HG02938 (cell line): ENCODE results near the gene ZNF239.
"Not testable (repeated sequence)": the region's sequence is repeated elsewhere in the genome, so short reads cannot be mapped to it uniquely, and the experiment has no call there.

Source experiments
- ATAC-seq: cut with Tn5 transposase; IDR thresholded peaks from one replicate; pipeline ENCODE4 v1.9.1; 2021; ENCODE audit warnings: mild to moderate bottlenecking, moderate library complexity; ENCODE audit not compliant: unreplicated experiment

The ZNF239 gene

GRCh38 chr10:43584051-43584450 is 9.6 kb upstream of the ZNF239 start:
- ATAC-seq = no peak

GRCh38 chr10:43576580-43576979 is 2.2 kb upstream of the ZNF239 start:
- no peak for ATAC-seq

GRCh38 chr10:43576062-43576461 is 1.6 kb upstream of the ZNF239 start:
- no peak for ATAC-seq

- ATAC-seq = no peak
Observed at GRCh38 chr10:43574906-43575305, 490 bp upstream of the ZNF239 start.

- no peak for ATAC-seq
Observed at GRCh38 chr10:43573250-43574000, 991 bp downstream of the ZNF239 start.

- ATAC-seq = no peak
Observed at GRCh38 chr10:43570971-43571370, 3.4 kb downstream of the ZNF239 start.

GRCh38 chr10:43569681-43570080 is 4.7 kb downstream of the ZNF239 start:
- no peak for ATAC-seq

GRCh38 chr10:43557214-43557613 is 17.2 kb downstream of the ZNF239 start:
- no peak for ATAC-seq

GRCh38 chr10:43543746-43544145 is 30.7 kb downstream of the ZNF239 start:
- ATAC-seq = not testable (repeated sequence)

- no peak for ATAC-seq
Observed at GRCh38 chr10:43524434-43525247, 49.8 kb downstream of the ZNF239 start.
